A549 (cell line): ENCODE results near the gene SERPINI1. TPM values are rescaled to one million over a fixed set of nuclear protein-coding genes. Genes with fewer than 3 reads are reported as not detected.

Experiments used
- ATAC-seq, 2 experiments: fragments of 200-7000 bp in 1 of 2; fragments of >200 bp in 1 of 2; cut with Nextera tagmentation in 1 of 2; cut with Tn5 transposase in 1 of 2; 3 replicates each; pipeline versions ENCODE4 v1.8.0 to v1.9.1; 2018 to 2020; ENCODE audit warnings: mild to moderate bottlenecking in 1 of 2, moderate library complexity in 1 of 2
- CTCF ChIA-PET: fragments of 300-600 bp; sonication (Branson Sonifier 250); formaldehyde crosslinking; extraction: SDS; loops from one replicate; lab custom pipeline; 2021; ENCODE audit warnings: antibody characterized with exemption, inconsistent platforms; lab: Yijun Ruan, JAX
- POLR2A ChIA-PET: fragments of 350-600 bp; formaldehyde crosslinking; extraction: SDS; loops from one replicate; lab custom pipeline; 2021; ENCODE audit warnings: antibody characterized with exemption, inconsistent platforms; lab: Yijun Ruan, JAX
- DNase-seq, 2 experiments: peaks; one replicate each; pipeline versions ENCODE4 v3.0.0 to v3.0.0-alpha.2; 2011 to 2016; ENCODE audit warnings: low read depth in 1 of 2, low spot score in 1 of 2
- FAIRE-seq: peaks from 2 replicates; lab custom pipeline; 2011; peaks lifted over from hg19 to GRCh38; lab: Jason Lieb, UNC
- H3K27ac ChIP-seq, 2 experiments: fragments of >200 bp; sonication (Bioruptor Twin); formaldehyde crosslinking; 3 replicates each; pipeline ENCODE4 v1.5.1; 2016 to 2017
- H3K4me1 ChIP-seq: fragments of >200 bp; sonication (Bioruptor Twin); formaldehyde crosslinking; 3 replicates; pipeline ENCODE4 v1.6.1; 2016
- H3K4me2 ChIP-seq: fragments of >200 bp; sonication (Bioruptor Twin); formaldehyde crosslinking; 3 replicates; pipeline ENCODE4 v1.6.1; 2016
- H3K4me3 ChIP-seq: fragments of >200 bp; sonication (Bioruptor Twin); formaldehyde crosslinking; 3 replicates; pipeline ENCODE4 v1.5.1; 2016
- H3K9me3 ChIP-seq: fragments of >200 bp; sonication (Bioruptor Twin); formaldehyde crosslinking; 3 replicates; pipeline ENCODE4 v1.6.1; 2016
- CBX2 ChIP-seq: fragments of 200-600 bp; sonication (generic); IDR thresholded peaks from 2 replicates; pipeline ENCODE4 v1.6.1; 2016; ENCODE audit warnings: low read depth, mild to moderate bottlenecking, borderline replicate concordance
- CBX8 ChIP-seq: fragments of 200-600 bp; sonication (generic); IDR thresholded peaks from 2 replicates; pipeline ENCODE4 v1.6.1; 2016
- CHD2 ChIP-seq: fragments of 150-350 bp; IDR thresholded peaks from 2 replicates; pipeline ENCODE4 v1.6.1; 2014; ENCODE audit warnings: low read length; ENCODE audit not compliant: partially characterized antibody
- EHF ChIP-seq: fragments of 250-450 bp; sonication (Bioruptor Pico); IDR thresholded peaks from 2 replicates; pipeline ENCODE4 v1.5.0; 2020; ENCODE audit warnings: mild to moderate bottlenecking
- FOSB ChIP-seq: fragments of 250-450 bp; sonication (Bioruptor Pico); IDR thresholded peaks from 2 replicates; pipeline ENCODE4 v1.5.0; 2020; ENCODE audit warnings: mild to moderate bottlenecking, moderate library complexity
- FOXS1 ChIP-seq: fragments of 250-450 bp; sonication (Bioruptor Pico); IDR thresholded peaks from 2 replicates; pipeline ENCODE4 v1.5.0; 2020; ENCODE audit warnings: mild to moderate bottlenecking, moderate library complexity
- GATA3 ChIP-seq: IDR thresholded peaks from 2 replicates; pipeline ENCODE4 v1.6.1; 2012; ENCODE audit warnings: borderline replicate concordance
- HOXB13 ChIP-seq: fragments of 250-450 bp; sonication (Bioruptor Pico); IDR thresholded peaks from 2 replicates; pipeline ENCODE4 v1.5.0; 2020; ENCODE audit warnings: low read depth, mild to moderate bottlenecking, moderate library complexity
- HOXB5 ChIP-seq: fragments of 250-450 bp; sonication (Bioruptor Pico); IDR thresholded peaks from 2 replicates; pipeline ENCODE4 v1.5.0; 2020; ENCODE audit warnings: mild to moderate bottlenecking, moderate library complexity
- JUN ChIP-seq, 2 experiments: fragments of >200 bp; sonication (Bioruptor Twin); formaldehyde crosslinking; IDR thresholded peaks; 2 replicates in 1 of 2; 3 replicates in 1 of 2; pipeline ENCODE4 v1.6.1; 2016 to 2017
- MAZ ChIP-seq: fragments of 150-350 bp; IDR thresholded peaks from 2 replicates; pipeline ENCODE4 v1.6.1; 2014; ENCODE audit warnings: antibody characterized with exemption, low read depth, low read length, borderline replicate concordance
- NPAS2 ChIP-seq: fragments of 250-450 bp; sonication (Bioruptor Pico); IDR thresholded peaks from 2 replicates; pipeline ENCODE4 v1.8.0; 2022; ENCODE audit warnings: mild to moderate bottlenecking, moderate library complexity, borderline replicate concordance
- RAD21 ChIP-seq, 2 experiments: fragments of >200 bp in 1 of 2; sonication (Bioruptor Twin) in 1 of 2; formaldehyde crosslinking in 1 of 2; IDR thresholded peaks in 1 of 2; conservative IDR thresholded peaks in 1 of 2; 2 replicates in 1 of 2; 3 replicates in 1 of 2; pipeline ENCODE4 v1.6.1; 2012 to 2018; ENCODE audit warnings: inconsistent platforms in 1 of 2
- RFX5 ChIP-seq: fragments of 450-650 bp; IDR thresholded peaks from 2 replicates; pipeline ENCODE4 v1.7.1; 2014; ENCODE audit warnings: antibody characterized with exemption, mild to moderate bottlenecking, moderate library complexity
- RNF2 ChIP-seq: fragments of 200-600 bp; sonication (generic); IDR thresholded peaks from 2 replicates; pipeline ENCODE4 v1.6.1; 2016; ENCODE audit warnings: low read depth, mild to moderate bottlenecking, antibody characterized with exemption, moderate library complexity, borderline replicate concordance
- TFCP2L1 ChIP-seq: fragments of 250-450 bp; sonication (Bioruptor Pico); IDR thresholded peaks from 2 replicates; pipeline ENCODE4 v1.5.0; 2021; ENCODE audit warnings: mild to moderate bottlenecking
- TP53 ChIP-seq: fragments of 250-450 bp; sonication (Bioruptor Pico); IDR thresholded peaks from 2 replicates; pipeline ENCODE4 v1.5.0; 2021; ENCODE audit warnings: mild to moderate bottlenecking, moderate library complexity
- WGBS: methylation state at CpG from one replicate; pipeline ENCODE4 v1.1.6; 2017; ENCODE audit errors: missing lambda C conversion rate; 5-methylcytosine and 5-hydroxymethylcytosine counted together
- polyA plus RNA-seq, 4 experiments: library from polyadenylated mRNA; depleted of rRNA in 3 of 4; stranded (reverse); fragments of >200 nt; fragmentation: RNase III in 1 of 4; extraction: RNeasy Plus Mini Kit Qiagen cat#74134 plus additional on column Dnase treatment in 1 of 4; gene quantifications; 2 replicates in 3 of 4; 3 replicates in 1 of 4; pipeline ENCODE4 v1.2.3, GENCODE V29; 2011 to 2017
- TF ChIP-seq, protein P1 (sequence below): fragments of 150-350 bp; IDR thresholded peaks from 2 replicates; pipeline ENCODE4 v1.6.1; 2014; ENCODE audit warnings: low read depth, mild to moderate bottlenecking, low read length
- TF ChIP-seq, protein P2 (sequence below): fragments of >200 bp; sonication (Bioruptor Twin); formaldehyde crosslinking; IDR thresholded peaks from 3 replicates; pipeline ENCODE4 v1.5.1; 2016
- TF ChIP-seq, protein P3 (sequence below): fragments of >200 bp; sonication (Bioruptor Twin); formaldehyde crosslinking; IDR thresholded peaks from 3 replicates; pipeline ENCODE4 v1.6.1; 2016

The SERPINI1 gene
- polyA plus RNA-seq, 2 of the 4 experiments (the other 2 are of a cell fraction), result 6.5 to 10.2 TPM

DNA sequence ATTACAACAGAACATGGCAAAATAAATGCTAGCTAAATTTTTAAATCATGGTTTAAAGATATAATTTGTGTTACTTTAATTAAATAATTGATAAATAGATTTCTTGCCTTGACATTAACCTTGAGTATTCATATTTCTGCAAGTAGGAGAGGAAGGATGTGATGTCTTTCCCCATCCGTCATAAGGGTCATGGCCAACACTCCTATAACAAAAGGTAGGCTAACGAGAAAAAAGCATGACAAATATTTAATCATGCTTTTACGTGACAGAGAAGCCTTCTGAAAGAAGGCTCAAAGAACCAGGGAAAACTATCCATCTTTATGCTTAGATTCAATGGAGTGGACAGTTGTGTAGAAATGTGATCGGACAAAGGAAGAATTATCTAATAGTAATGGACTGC, 135.2 kb downstream of the SERPINI1 start:
- Histone ChIP-seq H3K4me1 (peaks cover 10% of the 10 kb centered on the region), H3K9me3 (no peaks in the 10 kb centered on the region), H3K4me2 (no peak overlapping the region), H3K27ac (no peak overlapping the region), H3K4me3 (no peak overlapping the region)
- TF ChIP-seq HOXB13, result no peak
- TF ChIP-seq FOXS1 (CRISPR knock-in tag), result no peak
- TF ChIP-seq RNF2, result no peak
- TF ChIP-seq CHD2, result no peak
- TF ChIP-seq, protein P1, sequence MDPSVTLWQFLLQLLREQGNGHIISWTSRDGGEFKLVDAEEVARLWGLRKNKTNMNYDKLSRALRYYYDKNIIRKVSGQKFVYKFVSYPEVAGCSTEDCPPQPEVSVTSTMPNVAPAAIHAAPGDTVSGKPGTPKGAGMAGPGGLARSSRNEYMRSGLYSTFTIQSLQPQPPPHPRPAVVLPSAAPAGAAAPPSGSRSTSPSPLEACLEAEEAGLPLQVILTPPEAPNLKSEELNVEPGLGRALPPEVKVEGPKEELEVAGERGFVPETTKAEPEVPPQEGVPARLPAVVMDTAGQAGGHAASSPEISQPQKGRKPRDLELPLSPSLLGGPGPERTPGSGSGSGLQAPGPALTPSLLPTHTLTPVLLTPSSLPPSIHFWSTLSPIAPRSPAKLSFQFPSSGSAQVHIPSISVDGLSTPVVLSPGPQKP, result no peak
- no peak for TF ChIP-seq RAD21 (conservative IDR thresholded peaks at IDR 0.05 in 1 of 2, IDR thresholded peaks at IDR 0.05 in 1 of 2)
- TF ChIP-seq, protein P2, sequence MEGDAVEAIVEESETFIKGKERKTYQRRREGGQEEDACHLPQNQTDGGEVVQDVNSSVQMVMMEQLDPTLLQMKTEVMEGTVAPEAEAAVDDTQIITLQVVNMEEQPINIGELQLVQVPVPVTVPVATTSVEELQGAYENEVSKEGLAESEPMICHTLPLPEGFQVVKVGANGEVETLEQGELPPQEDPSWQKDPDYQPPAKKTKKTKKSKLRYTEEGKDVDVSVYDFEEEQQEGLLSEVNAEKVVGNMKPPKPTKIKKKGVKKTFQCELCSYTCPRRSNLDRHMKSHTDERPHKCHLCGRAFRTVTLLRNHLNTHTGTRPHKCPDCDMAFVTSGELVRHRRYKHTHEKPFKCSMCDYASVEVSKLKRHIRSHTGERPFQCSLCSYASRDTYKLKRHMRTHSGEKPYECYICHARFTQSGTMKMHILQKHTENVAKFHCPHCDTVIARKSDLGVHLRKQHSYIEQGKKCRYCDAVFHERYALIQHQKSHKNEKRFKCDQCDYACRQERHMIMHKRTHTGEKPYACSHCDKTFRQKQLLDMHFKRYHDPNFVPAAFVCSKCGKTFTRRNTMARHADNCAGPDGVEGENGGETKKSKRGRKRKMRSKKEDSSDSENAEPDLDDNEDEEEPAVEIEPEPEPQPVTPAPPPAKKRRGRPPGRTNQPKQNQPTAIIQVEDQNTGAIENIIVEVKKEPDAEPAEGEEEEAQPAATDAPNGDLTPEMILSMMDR, result no peak
- TF ChIP-seq NPAS2 (CRISPR knock-in tag), result no peak
- no peak for TF ChIP-seq EHF
- no peak for TF ChIP-seq CBX2
- TF ChIP-seq HOXB5 (CRISPR knock-in tag), result no peak
- no peak for TF ChIP-seq CBX8
- TF ChIP-seq MAZ, result no peak
- no peak for TF ChIP-seq FOSB (CRISPR knock-in tag)
- ChIA-PET CTCF (no interaction called here), POLR2A (no interaction called here)
- WGBS, result 78% methylated on average over 4 of the region's 4 CpGs
- DNase-seq, result no peak
- ATAC-seq, result no peak
- no peak for FAIRE-seq

DNA sequence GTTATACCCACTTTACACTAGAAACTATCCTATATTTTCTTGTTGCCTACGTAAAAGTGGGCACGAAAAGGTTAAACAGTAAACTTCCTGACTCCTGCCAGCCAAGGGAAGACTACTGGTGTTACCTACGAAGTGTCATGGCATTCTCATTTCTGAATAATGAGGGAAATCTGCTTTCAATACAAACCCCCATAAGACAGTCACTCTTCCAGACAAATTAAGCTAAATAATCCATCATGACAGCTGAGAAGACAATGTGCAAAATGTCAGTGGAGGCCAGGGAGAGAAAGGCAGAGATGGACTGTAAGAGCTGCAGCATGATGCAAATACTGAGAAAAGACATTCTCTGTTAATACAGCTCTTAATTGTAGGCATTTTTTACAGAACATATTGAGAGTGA, 136.5 kb downstream of the SERPINI1 start:
- Histone ChIP-seq H3K9me3 (no peaks in the 10 kb centered on the region), H3K27ac (no peak overlapping the region), H3K4me3 (no peak overlapping the region)
- POLR2A ChIA-PET, result no interaction called here
- CTCF ChIA-PET, result interaction anchor here (0.9 kb wide), 1 partner anchor 468 kb away, joined by 3 read pairs; no protein-coding TSS in a partner anchor
- FAIRE-seq, result no peak
- WGBS, result 67% methylated on average over 3 of the region's 3 CpGs
- no peak for TF ChIP-seq TFCP2L1
- no peak for TF ChIP-seq JUN (IDR thresholded peaks at IDR 0.05)
- TF ChIP-seq TP53, result no peak
- TF ChIP-seq RFX5, result no peak
- TF ChIP-seq, protein P3, sequence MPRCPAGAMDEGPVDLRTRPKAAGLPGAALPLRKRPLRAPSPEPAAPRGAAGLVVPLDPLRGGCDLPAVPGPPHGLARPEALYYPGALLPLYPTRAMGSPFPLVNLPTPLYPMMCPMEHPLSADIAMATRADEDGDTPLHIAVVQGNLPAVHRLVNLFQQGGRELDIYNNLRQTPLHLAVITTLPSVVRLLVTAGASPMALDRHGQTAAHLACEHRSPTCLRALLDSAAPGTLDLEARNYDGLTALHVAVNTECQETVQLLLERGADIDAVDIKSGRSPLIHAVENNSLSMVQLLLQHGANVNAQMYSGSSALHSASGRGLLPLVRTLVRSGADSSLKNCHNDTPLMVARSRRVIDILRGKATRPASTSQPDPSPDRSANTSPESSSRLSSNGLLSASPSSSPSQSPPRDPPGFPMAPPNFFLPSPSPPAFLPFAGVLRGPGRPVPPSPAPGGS, result no peak
- TF ChIP-seq, all 56 proteins: peak for 0
- no peak for DNase-seq
- H3K4me1 ChIP-seq, result no peaks in the 10 kb centered on the region
- ATAC-seq, result no peak
- no peak overlapping the region for H3K4me2 ChIP-seq

DNA sequence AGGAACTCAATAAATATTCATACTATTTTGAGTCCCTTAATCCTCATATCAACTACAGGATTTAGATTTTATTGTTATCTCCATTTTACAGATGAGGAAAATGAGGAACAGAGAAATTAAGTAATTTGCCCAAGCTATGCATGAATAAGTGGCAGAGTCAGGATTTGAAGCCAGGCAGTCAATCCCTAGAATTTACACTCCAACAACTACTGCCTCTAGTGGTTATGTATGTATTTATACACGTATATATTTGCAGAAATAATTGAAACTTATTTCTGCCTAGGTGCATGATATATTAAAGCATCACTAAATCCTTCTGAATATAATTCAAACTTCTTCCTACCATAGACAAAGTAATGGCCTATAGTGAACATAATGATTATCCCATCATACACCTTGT, 137.4 kb downstream of the SERPINI1 start:
- Histone ChIP-seq H3K4me1 (no peaks in the 10 kb centered on the region), H3K4me2 (no peak overlapping the region), H3K27ac (no peak overlapping the region), H3K4me3 (no peak overlapping the region), H3K9me3 (no peaks in the 10 kb centered on the region)
- 35% methylated on average over 1 of the region's 1 CpG for WGBS
- ChIA-PET CTCF (interaction anchor here (0.6 kb wide), 1 partner anchor 118 kb away, joined by 4 read pairs; no protein-coding TSS in a partner anchor), POLR2A (no interaction called here)
- ATAC-seq (no peak), DNase-seq (no peak), FAIRE-seq (no peak)
- TF ChIP-seq, protein P2, result 0 out of 3 replicates have a peak, but pooled peaks have one; percentile 7
- no peak for TF ChIP-seq GATA3
